Ascending aorta (tissue), 2 donors: Measurements from ENCODE around the gene SLC17A8. TPM values are rescaled to one million over a fixed set of nuclear protein-coding genes. Genes with fewer than 3 reads are reported as not detected.

ENCODE experiments used
- DNase-seq, 2 donors: peaks; one replicate each; pipeline ENCODE4 v3.0.0-alpha.2; 2019; ENCODE audit warnings: low spot score in 2 of 2
- H3K27ac ChIP-seq, 2 donors: fragments of 200-600 bp; sonication (generic); one replicate each; pipeline ENCODE4 v1.5.1; 2016 to 2017; ENCODE audit warnings: mild to moderate bottlenecking in 1 of 2
- H3K27me3 ChIP-seq: fragments of 200-600 bp; sonication (generic); one replicate; pipeline ENCODE4 v1.5.1; 2017
- H3K36me3 ChIP-seq, 2 donors: fragments of 200-600 bp; sonication (generic); one replicate each; pipeline ENCODE4 v1.5.1; 2016
- H3K4me1 ChIP-seq, 2 donors: fragments of 200-600 bp; sonication (generic); one replicate each; pipeline ENCODE4 v1.5.1; 2016 to 2017; ENCODE audit warnings: mild to moderate bottlenecking in 1 of 2
- H3K4me3 ChIP-seq, 2 donors: fragments of 200-600 bp; sonication (generic); one replicate each; pipeline ENCODE4 v1.5.1; 2016 to 2017; ENCODE audit warnings: mild to moderate bottlenecking in 1 of 2
- H3K9me3 ChIP-seq, 2 donors: fragments of 200-600 bp; sonication (generic); one replicate each; pipeline ENCODE4 v1.5.1; 2016
- CTCF ChIP-seq, 3 experiments: fragments of 200-600 bp in 2 of 3; fragments of 450-650 bp in 1 of 3; sonication (generic) in 2 of 3; IDR thresholded peaks; one replicate each; pipeline ENCODE4 v1.5.1; 2016 to 2019; ENCODE audit warnings: antibody characterized with exemption in 3 of 3, mild to moderate bottlenecking in 1 of 3, moderate library complexity in 1 of 3
- intact Hi-C: fragments of 100-400 bp; cut with DNase I; formaldehyde crosslinking; loops from one replicate; pipeline ENCODE4 v1.15.1; 2023
- total RNA-seq: library from RNA; depleted of rRNA; stranded (reverse); fragments of >200 nt; gene quantifications from one replicate; pipeline ENCODE4 v1.1.0, GENCODE V29; 2016

Gene SLC17A8
- total RNA-seq, 1 donor from 2014 or later = not detected

GRCh38 chr12:100372853-100373640 is 16.2 kb downstream of the SLC17A8 start:
- intact Hi-C loops = no loop called here
- Histone ChIP-seq H3K4me3 (no peak overlapping the region), H3K36me3 (no peaks in the 10 kb centered on the region), H3K4me1 (no peaks in the 10 kb centered on the region), H3K9me3 (no peaks in the 10 kb centered on the region), H3K27me3 (no peaks in the 10 kb centered on the region), H3K27ac (no peak overlapping the region)
- no peak for DNase-seq
- TF ChIP-seq CTCF (IDR thresholded peaks at IDR 0.05) = no peak

- Histone ChIP-seq H3K27me3 (no peaks in the 10 kb centered on the region), H3K36me3 (no peaks in the 10 kb centered on the region), H3K9me3 (no peaks in the 10 kb centered on the region), H3K4me3 (no peak overlapping the region), H3K4me1 (no peaks in the 10 kb centered on the region), H3K27ac (no peak overlapping the region)
- intact Hi-C loops = no loop called here
- DNase-seq = no peak
- no peak for TF ChIP-seq CTCF (IDR thresholded peaks at IDR 0.05)
Measured at GRCh38 chr12:100375038-100375735, 18.3 kb downstream of the SLC17A8 start.

GRCh38 chr12:100376161-100376560 is 19.3 kb downstream of the SLC17A8 start:
- TF ChIP-seq CTCF (IDR thresholded peaks at IDR 0.05) = no peak

GRCh38 chr12:100381379-100381778 is 24.5 kb downstream of the SLC17A8 start:
- DNase-seq = no peak
- H3K36me3 ChIP-seq = no peaks in the 10 kb centered on the region
- no peaks in the 10 kb centered on the region for H3K9me3 ChIP-seq
- H3K4me3 ChIP-seq = no peak overlapping the region
- H3K27me3 ChIP-seq = no peaks in the 10 kb centered on the region
- H3K4me1 ChIP-seq = no peaks in the 10 kb centered on the region
- intact Hi-C loops = no loop called here
- no peak overlapping the region for H3K27ac ChIP-seq
- TF ChIP-seq CTCF (IDR thresholded peaks at IDR 0.05) = no peak

More at GRCh38 chr12:100376161-100376560, 19.3 kb downstream of the SLC17A8 start:
- DNase-seq = no peak
- intact Hi-C loops = no loop called here
- Histone ChIP-seq H3K27ac (no peak overlapping the region), H3K36me3 (no peaks in the 10 kb centered on the region), H3K4me3 (no peak overlapping the region), H3K4me1 (no peaks in the 10 kb centered on the region), H3K9me3 (no peaks in the 10 kb centered on the region), H3K27me3 (no peaks in the 10 kb centered on the region)

- intact Hi-C loops = no loop called here
- Histone ChIP-seq H3K27ac (no peak overlapping the region), H3K4me1 (no peaks in the 10 kb centered on the region), H3K4me3 (no peak overlapping the region), H3K27me3 (no peaks in the 10 kb centered on the region), H3K9me3 (no peaks in the 10 kb centered on the region), H3K36me3 (no peaks in the 10 kb centered on the region)
- no peak for TF ChIP-seq CTCF (IDR thresholded peaks at IDR 0.05)
- no peak for DNase-seq
Measured at GRCh38 chr12:100382338-100382737, 25.5 kb downstream of the SLC17A8 start.
